Thyroid gland (tissue), 4 donors: ENCODE measurements around the gene RPL36. TPM values are rescaled to one million over a fixed set of nuclear protein-coding genes. Genes with fewer than 3 reads are reported as not detected.

Experiments
- DNase-seq, 2 donors: peaks; one replicate each; pipeline ENCODE4 v3.0.0-alpha.2; 2019
- H3K27ac ChIP-seq, 3 donors: fragments of 200-600 bp; sonication (generic); 1 replicate in 2 of 3; 2 replicates in 1 of 3; pipeline ENCODE4 v1.5.1; 2016 to 2019; ENCODE audit warnings: mild to moderate bottlenecking in 1 of 3, moderate library complexity in 1 of 3
- H3K27me3 ChIP-seq: fragments of 200-600 bp; sonication (generic); one replicate; pipeline ENCODE4 v1.5.1; 2019
- H3K36me3 ChIP-seq, 2 donors: fragments of 200-600 bp; sonication (generic); one replicate each; pipeline ENCODE4 v1.5.1; 2016 to 2019
- H3K4me1 ChIP-seq, 2 donors: fragments of 200-600 bp; sonication (generic); one replicate each; pipeline ENCODE4 v1.5.1; 2017 to 2019
- H3K4me3 ChIP-seq, 3 donors: fragments of 200-600 bp; sonication (generic); replicated peaks in 1 of 3; 1 replicate in 2 of 3; 2 replicates in 1 of 3; pipeline ENCODE4 v1.5.1; 2016; ENCODE audit warnings: mild to moderate bottlenecking in 1 of 3
- H3K9me3 ChIP-seq: fragments of 200-600 bp; sonication (generic); one replicate; pipeline ENCODE4 v1.5.1; 2017
- CTCF ChIP-seq, 6 experiments: fragments of 200-600 bp in 3 of 6; fragments of 450-650 bp in 3 of 6; sonication (generic) in 3 of 6; IDR thresholded peaks; one replicate each; pipeline ENCODE4 v1.5.1; 2016 to 2019; ENCODE audit warnings: antibody characterized with exemption in 6 of 6, mild to moderate bottlenecking in 2 of 6, inconsistent platforms in 1 of 6, moderate library complexity in 1 of 6
- POLR2A ChIP-seq, 2 donors: fragments of 450-650 bp; IDR thresholded peaks; one replicate each; pipeline ENCODE4 v1.6.1; 2017; ENCODE audit warnings: antibody characterized with exemption in 2 of 2, mild to moderate bottlenecking in 2 of 2, moderate library complexity in 1 of 2
- WGBS, 2 donors: methylation state at CpG; one replicate each; pipeline ENCODE4 v1.1.5; 2017; 5-methylcytosine and 5-hydroxymethylcytosine counted together
- intact Hi-C: fragments of 100-400 bp; cut with DNase I; formaldehyde crosslinking; loops from one replicate; pipeline ENCODE4 v1.15.1; 2023
- total RNA-seq, 4 donors: library from RNA; depleted of rRNA; stranded (reverse); fragments of >200 nt; gene quantifications; one replicate each; pipeline ENCODE4 v1.2.3, GENCODE V29; 2016

Gene RPL36
- total RNA-seq, 4 donors from 2014 or later, result 313 to 561 (median 386) TPM

- no peaks in the 10 kb centered on the region for H3K9me3 ChIP-seq
- TF ChIP-seq POLR2A (IDR thresholded peaks at IDR 0.05), result no peak
- no peak for TF ChIP-seq CTCF (IDR thresholded peaks at IDR 0.05)
- H3K4me3 ChIP-seq, result peak overlapping the region; percentile 51 to 94 (median 53)
- H3K4me1 ChIP-seq, result peaks cover 18 to 26% of the 10 kb centered on the region in 2 donors
- DNase-seq, result peak; percentile 29 to 32
- intact Hi-C loops, result loop anchor here (10.0 kb wide), 1 partner anchor 66 kb away; the partner anchor contains the start of genes SAFB and SAFB2
- peak overlapping the region; percentile 81 to 96 (median 91) for H3K27ac ChIP-seq
- H3K27me3 ChIP-seq, result no peaks in the 10 kb centered on the region
- 14 to 32% methylated on average over 36 to 48 of the region's 54 CpGs for WGBS, 2 donors
- peaks cover 41 to 42% of the 10 kb centered on the region in 2 donors for H3K36me3 ChIP-seq
Observed at GRCh38 chr19:5690955-5691821, 1.1 kb downstream of the RPL36 start.

GRCh38 chr19:5691822-5692722 is 2.0 kb downstream of the RPL36 start:
- WGBS, 2 donors, result 79 to 83% methylated on average over 26 to 34 of the region's 42 CpGs
- peaks cover 16 to 22% of the 10 kb centered on the region in 2 donors for H3K4me1 ChIP-seq
- no peak for TF ChIP-seq POLR2A (IDR thresholded peaks at IDR 0.05)
- TF ChIP-seq CTCF (IDR thresholded peaks at IDR 0.05), result no peak
- H3K27ac ChIP-seq, result peak overlapping the region in 1 of 3 donors; percentile 81
- H3K9me3 ChIP-seq, result no peaks in the 10 kb centered on the region
- intact Hi-C loops, result loop anchor here (10.0 kb wide), 1 partner anchor 67 kb away; the partner anchor contains the start of genes SAFB and SAFB2
- H3K4me3 ChIP-seq, result peak overlapping the region in 1 of 3 donors; percentile 51
- no peak for DNase-seq
- H3K36me3 ChIP-seq, result peaks cover 47 to 48% of the 10 kb centered on the region in 2 donors
- H3K27me3 ChIP-seq, result no peaks in the 10 kb centered on the region

DNA sequence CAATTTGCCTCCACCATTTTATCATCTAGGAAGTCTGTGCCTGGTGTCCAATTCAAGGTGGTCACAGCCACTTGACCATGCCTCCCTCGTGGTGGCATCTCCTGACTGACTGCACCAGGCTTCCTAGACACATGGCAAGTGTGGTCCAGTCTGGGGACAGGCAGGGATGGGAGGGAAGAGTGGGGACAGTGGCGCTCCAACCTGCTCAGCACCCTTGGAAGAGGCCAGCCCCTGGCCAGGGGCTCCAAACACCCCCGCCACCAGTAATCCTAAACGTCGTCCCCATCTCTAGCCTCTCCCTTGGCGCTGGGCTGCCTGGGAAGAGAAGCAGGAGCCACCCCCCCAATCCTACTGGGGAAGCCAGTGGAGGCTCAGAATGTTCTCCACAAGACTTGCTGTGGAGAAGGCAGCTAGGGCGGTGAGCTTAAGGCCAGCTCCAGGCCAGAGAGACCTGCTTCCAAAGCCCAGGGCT is 2.7 kb downstream of the RPL36 start:
- Histone ChIP-seq H3K9me3 (no peaks in the 10 kb centered on the region), H3K27me3 (no peaks in the 10 kb centered on the region), H3K4me3 (no peak overlapping the region), H3K36me3 (peaks cover 47 to 48% of the 10 kb centered on the region in 2 donors), H3K27ac (no peak overlapping the region), H3K4me1 (peaks cover 13 to 15% of the 10 kb centered on the region in 2 donors)
- no peak for DNase-seq
- intact Hi-C loops, result loop anchor here (10.0 kb wide), 1 partner anchor 68 kb away; the partner anchor contains the start of genes SAFB and SAFB2
- 72 to 83% methylated on average over 7 of the region's 7 CpGs for WGBS, 2 donors
- TF ChIP-seq POLR2A (IDR thresholded peaks at IDR 0.05) (no peak), CTCF (IDR thresholded peaks at IDR 0.05) (no peak)

DNA sequence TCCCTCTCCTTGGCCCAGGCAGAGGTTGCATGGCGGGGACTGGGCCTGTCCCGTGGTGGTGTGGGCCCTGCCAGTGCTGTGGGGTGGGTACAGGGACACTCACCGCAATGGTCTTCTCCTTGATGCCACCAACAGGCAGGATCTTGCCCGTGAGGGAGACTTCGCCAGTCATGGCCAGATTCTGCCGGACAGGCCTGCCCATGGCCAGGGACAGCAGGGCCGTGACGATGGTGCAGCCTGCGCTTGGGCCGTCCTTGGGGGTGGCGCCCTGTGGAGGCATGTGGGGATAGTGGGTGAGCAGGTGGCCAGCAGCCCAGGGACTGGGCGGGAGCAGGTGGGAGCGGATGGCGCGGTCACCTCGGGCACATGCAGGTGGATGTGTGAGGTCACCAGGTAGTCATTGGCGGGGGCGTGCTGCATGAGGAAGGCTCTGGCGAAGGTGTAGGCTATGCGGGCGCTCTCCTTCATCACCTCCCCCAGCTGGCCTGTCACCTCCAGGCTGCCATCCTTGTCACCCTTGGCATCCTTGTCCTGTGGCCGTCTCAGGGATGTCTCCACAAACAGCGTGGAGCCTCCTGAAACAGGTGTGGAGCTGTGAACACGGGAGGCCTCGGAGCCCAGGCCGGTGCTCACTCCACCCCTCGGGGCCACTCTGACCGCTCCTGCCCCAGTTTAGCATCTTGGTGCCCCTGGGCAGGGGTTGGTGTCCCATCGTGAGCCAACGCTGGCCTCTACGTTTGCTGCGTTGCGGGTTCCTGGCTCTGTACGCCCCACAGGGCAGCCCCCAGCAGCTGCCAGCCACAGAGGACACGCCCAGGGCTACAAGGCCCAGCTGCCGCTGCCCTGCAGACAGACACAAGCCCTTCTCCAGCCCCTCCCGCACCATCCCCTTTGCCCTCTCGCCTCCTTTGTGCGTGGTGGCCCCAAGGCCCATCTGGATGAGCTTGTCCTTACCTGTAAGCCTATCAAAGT is 3.4 kb downstream of the RPL36 start:
- Histone ChIP-seq H3K36me3 (peaks cover 52% of the 10 kb centered on the region in 2 donors), H3K9me3 (no peaks in the 10 kb centered on the region), H3K27me3 (no peaks in the 10 kb centered on the region), H3K4me3 (no peak overlapping the region), H3K27ac (no peak overlapping the region), H3K4me1 (peaks cover 13 to 15% of the 10 kb centered on the region in 2 donors)
- TF ChIP-seq POLR2A (IDR thresholded peaks at IDR 0.05) (no peak), CTCF (IDR thresholded peaks at IDR 0.05) (no peak)
- intact Hi-C loops, result loop anchor here (10.0 kb wide), 1 partner anchor 69 kb away; the partner anchor contains the start of genes SAFB and SAFB2
- WGBS, 2 donors, result 91 to 93% methylated on average over 35 to 37 of the region's 39 CpGs
- no peak for DNase-seq
